Duodenal mucosa (tissue), 2 donors: Measurements from ENCODE around the gene STYK1.
"Not testable (repeated sequence)": the region's sequence is repeated elsewhere in the genome, so short reads cannot be mapped to it uniquely, and the experiment has no call there.

Experiments
- H3K27ac ChIP-seq: one replicate; pipeline ENCODE4 v1.7.0; 2013; ENCODE audit warnings: low read depth, low read length
- H3K27me3 ChIP-seq, 2 donors: one replicate each; pipeline ENCODE4 v1.7.0; 2013; ENCODE audit warnings: low read length in 2 of 2, control low read depth in 1 of 2; ENCODE audit not compliant: insufficient read depth in 2 of 2, control insufficient read depth in 1 of 2
- H3K36me3 ChIP-seq, 2 donors: one replicate each; pipeline ENCODE4 v1.7.0; 2013; ENCODE audit warnings: low read length in 2 of 2, control low read depth in 1 of 2; ENCODE audit not compliant: insufficient read depth in 2 of 2, control insufficient read depth in 1 of 2
- H3K4me1 ChIP-seq, 2 donors: one replicate each; pipeline ENCODE4 v1.7.0; 2013; ENCODE audit warnings: low read length in 2 of 2, control low read depth in 1 of 2; ENCODE audit not compliant: insufficient read depth in 2 of 2, control insufficient read depth in 1 of 2
- H3K4me3 ChIP-seq, 2 donors: one replicate each; pipeline ENCODE4 v1.7.0; 2013; ENCODE audit warnings: low read length in 2 of 2, low read depth in 1 of 2
- H3K9ac ChIP-seq, 2 donors: one replicate each; pipeline ENCODE4 v1.7.0; 2013; ENCODE audit warnings: low read length in 2 of 2, low read depth in 1 of 2
- H3K9me3 ChIP-seq, 2 donors: one replicate each; pipeline ENCODE4 v1.7.0; 2013; ENCODE audit warnings: low read length in 2 of 2, control low read depth in 1 of 2; ENCODE audit not compliant: control insufficient read depth in 1 of 2

The STYK1 gene

GRCh38 chr12:10614056-10614370 is 59.8 kb downstream of the STYK1 start:
- peaks cover 3 to 13% of the 10 kb centered on the region in 2 donors for H3K36me3 ChIP-seq
- H3K9me3 ChIP-seq: no peaks in the 10 kb centered on the region
- peak overlapping the region; percentile 97 for H3K9ac ChIP-seq
- H3K27me3 ChIP-seq: no peaks in the 10 kb centered on the region
- no peak overlapping the region for H3K27ac ChIP-seq
- peaks cover 8 to 14% of the 10 kb centered on the region in 2 donors for H3K4me1 ChIP-seq
- peak overlapping the region; percentile 95 to 97 for H3K4me3 ChIP-seq

- H3K27ac ChIP-seq: peak within 1 kb of the TSS; percentile 71
- H3K9ac ChIP-seq: peak within 1 kb of the TSS; percentile 97
- H3K4me1 ChIP-seq: peaks cover 8 to 14% of the 10 kb centered on the region in 2 donors
Measured at GRCh38 chr12:10613349-10614055, 60.4 kb downstream of the STYK1 start, which contains the start of gene MAGOHB. TSS of gene MAGOHB (minus strand) at chr12:10613609. CDS start at chr12:10613532, 77 bp downstream.

GRCh38 chr12:10612984-10613348 is 60.9 kb downstream of the STYK1 start:
- Histone ChIP-seq H3K27me3 (no peaks in the 10 kb centered on the region), H3K27ac (peak overlapping the region; percentile 71), H3K4me1 (peaks cover 8 to 14% of the 10 kb centered on the region in 2 donors), H3K9me3 (no peaks in the 10 kb centered on the region), H3K4me3 (peak overlapping the region; percentile 95 to 97), H3K9ac (peak overlapping the region; percentile 97), H3K36me3 (peaks cover 5 to 16% of the 10 kb centered on the region in 2 donors)

More at GRCh38 chr12:10613349-10614055, 60.4 kb downstream of the STYK1 start, which contains the start of gene MAGOHB:
- Histone ChIP-seq H3K36me3 (peaks cover 5 to 16% of the 10 kb centered on the region in 2 donors), H3K27me3 (no peaks in the 10 kb centered on the region), H3K4me3 (peak within 1 kb of the TSS; percentile 95 to 97), H3K9me3 (no peaks in the 10 kb centered on the region)

GRCh38 chr12:10612110-10612509 is 61.7 kb downstream of the STYK1 start:
- peaks cover 8 to 14% of the 10 kb centered on the region in 2 donors for H3K4me1 ChIP-seq
- no peaks in the 10 kb centered on the region for H3K9me3 ChIP-seq
- peaks cover 5 to 20% of the 10 kb centered on the region in 2 donors for H3K36me3 ChIP-seq
- no peaks in the 10 kb centered on the region for H3K27me3 ChIP-seq
- no peak overlapping the region for H3K27ac ChIP-seq
- H3K9ac ChIP-seq: peak overlapping the region; percentile 97
- peak overlapping the region; percentile 95 to 97 for H3K4me3 ChIP-seq

- not testable (repeated sequence) for H3K27ac ChIP-seq, H3K9ac ChIP-seq, H3K27me3 ChIP-seq, H3K9me3 ChIP-seq, H3K4me3 ChIP-seq
- Histone ChIP-seq H3K4me1 (peaks cover 8 to 14% of the 10 kb centered on the region in 2 donors), H3K36me3 (peaks cover 5 to 25% of the 10 kb centered on the region in 2 donors)
Measured at GRCh38 chr12:10611258-10611657, 62.6 kb downstream of the STYK1 start.

- no peaks in the 10 kb centered on the region for H3K9me3 ChIP-seq
- no peak overlapping the region for H3K4me3 ChIP-seq
- H3K4me1 ChIP-seq: peaks cover 8 to 14% of the 10 kb centered on the region in 2 donors
- no peak overlapping the region for H3K9ac ChIP-seq
- no peak overlapping the region for H3K27ac ChIP-seq
- no peaks in the 10 kb centered on the region for H3K27me3 ChIP-seq
- H3K36me3 ChIP-seq: peaks cover 5 to 25% of the 10 kb centered on the region in 2 donors
Measured at GRCh38 chr12:10610188-10610587, 63.7 kb downstream of the STYK1 start.

- peaks cover 5 to 25% of the 10 kb centered on the region in 2 donors for H3K36me3 ChIP-seq
- H3K4me3 ChIP-seq: no peak overlapping the region
- H3K4me1 ChIP-seq: peaks cover 8 to 11% of the 10 kb centered on the region in 2 donors
- H3K27me3 ChIP-seq: no peaks in the 10 kb centered on the region
- no peak overlapping the region for H3K9ac ChIP-seq
- H3K27ac ChIP-seq: no peak overlapping the region
- no peaks in the 10 kb centered on the region for H3K9me3 ChIP-seq
Measured at GRCh38 chr12:10607885-10608458, 65.9 kb downstream of the STYK1 start.

- H3K4me3 ChIP-seq: no peak overlapping the region
Measured at GRCh38 chr12:10601860-10602259, 72.0 kb downstream of the STYK1 start.

GRCh38 chr12:10600988-10601387 is 72.9 kb downstream of the STYK1 start:
- Histone ChIP-seq H3K36me3 (no peaks in the 10 kb centered on the region), H3K4me1 (no peaks in the 10 kb centered on the region), H3K27ac (no peak overlapping the region), H3K4me3 (no peak overlapping the region), H3K9ac (no peak overlapping the region), H3K9me3 (no peaks in the 10 kb centered on the region), H3K27me3 (no peaks in the 10 kb centered on the region)

More at GRCh38 chr12:10601860-10602259, 72.0 kb downstream of the STYK1 start:
- Histone ChIP-seq H3K36me3 (peaks cover 0 to 2% of the 10 kb centered on the region in 2 donors), H3K9ac (no peak overlapping the region), H3K9me3 (no peaks in the 10 kb centered on the region), H3K27ac (no peak overlapping the region), H3K27me3 (no peaks in the 10 kb centered on the region), H3K4me1 (no peaks in the 10 kb centered on the region)

GRCh38 chr12:10595881-10596280 is 78.0 kb downstream of the STYK1 start:
- Histone ChIP-seq H3K4me1 (no peaks in the 10 kb centered on the region), H3K27ac (no peak overlapping the region), H3K9ac (no peak overlapping the region)

More at GRCh38 chr12:10595881-10596280, 78.0 kb downstream of the STYK1 start:
- peaks cover 0 to 4% of the 10 kb centered on the region in 2 donors for H3K36me3 ChIP-seq
- no peaks in the 10 kb centered on the region for H3K27me3 ChIP-seq
- no peak overlapping the region for H3K4me3 ChIP-seq
- no peaks in the 10 kb centered on the region for H3K9me3 ChIP-seq
